Astrocyte of the hippocampus (primary cell): ENCODE data around the gene GOLGA6B.
"Not testable (repeated sequence)": the region's sequence is repeated elsewhere in the genome, so short reads cannot be mapped to it uniquely, and the experiment has no call there.

Experiments
- DNase-seq: peaks from one replicate; pipeline ENCODE4 v3.0.0; 2011; ENCODE audit warnings: low read depth, low spot score

Gene GOLGA6B

DNA sequence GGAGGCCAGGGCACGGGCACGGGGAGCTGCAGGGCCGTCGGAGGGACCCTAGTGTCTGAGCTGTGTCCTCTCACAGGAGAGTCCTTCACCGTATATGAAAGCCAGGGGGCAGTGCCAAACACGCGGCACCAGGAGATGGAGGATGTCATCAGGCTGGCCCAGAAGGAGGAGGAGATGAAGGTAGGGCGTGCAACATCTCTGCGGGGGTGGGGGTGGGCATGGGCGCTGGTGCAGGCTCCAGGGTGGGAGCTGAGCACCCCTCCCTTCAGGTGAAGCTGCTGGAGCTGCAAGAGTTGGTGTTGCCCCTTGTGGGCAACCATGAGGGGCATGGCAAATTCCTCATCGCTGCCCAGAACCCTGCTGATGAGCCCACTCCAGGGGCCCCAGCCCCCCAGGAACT lies 11.2 kb downstream of the GOLGA6B start:
- not testable (repeated sequence) for DNase-seq

DNA sequence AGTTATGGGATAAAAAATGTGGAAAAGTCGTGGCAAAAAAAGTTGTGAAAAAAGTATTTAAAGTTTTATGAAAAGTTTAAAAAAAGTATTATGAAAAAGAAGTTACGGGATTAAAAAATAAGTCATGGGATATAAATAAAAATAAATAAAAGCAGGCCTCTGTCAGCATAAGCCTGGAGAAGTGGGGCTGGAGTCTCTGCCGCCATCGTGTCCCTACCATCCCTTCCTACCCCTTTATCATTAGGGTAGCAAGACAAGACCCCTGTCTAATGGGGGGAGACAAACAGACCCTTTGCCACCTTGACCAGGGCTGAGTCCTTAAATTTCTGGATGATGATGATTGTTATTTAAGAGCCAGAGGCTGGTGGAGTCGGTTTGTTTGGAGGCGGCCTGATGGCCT lies 15.3 kb downstream of the GOLGA6B start:
- not testable (repeated sequence) for DNase-seq

DNA sequence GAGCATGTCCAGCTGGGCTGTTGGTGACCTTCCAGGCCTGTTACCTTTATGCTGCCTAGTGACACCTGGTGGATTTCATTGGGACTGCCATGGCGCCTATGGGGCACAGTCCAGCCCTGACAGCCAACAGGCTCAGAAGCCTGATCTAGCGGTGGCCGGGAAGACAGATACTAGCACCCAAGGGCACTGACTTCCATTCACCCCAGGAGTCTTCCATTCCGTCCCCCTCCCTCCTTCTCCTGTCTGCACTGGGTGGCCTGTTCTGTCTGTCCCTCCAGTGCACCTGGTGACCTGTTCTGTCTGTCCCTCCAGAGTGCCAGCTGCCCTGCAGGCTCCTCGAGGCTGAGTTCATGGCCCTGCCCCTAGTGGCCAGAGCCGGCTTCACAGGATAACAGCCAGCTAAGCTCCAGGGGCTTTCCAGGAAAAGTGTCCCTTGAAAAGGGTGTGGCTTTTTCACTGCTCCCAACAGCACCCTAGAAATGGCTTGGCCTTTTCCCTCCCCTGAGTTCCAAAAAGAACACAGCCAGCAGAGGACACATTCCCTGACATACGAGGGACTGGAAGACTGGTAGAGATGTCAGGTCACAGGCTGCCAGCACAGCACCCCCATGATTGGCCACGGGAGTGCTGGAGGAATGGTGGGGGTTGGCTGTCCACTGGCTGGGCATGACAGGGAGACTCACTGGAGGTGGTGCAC lies 16.3 kb downstream of the GOLGA6B start:
- peak; percentile 83 for DNase-seq

DNA sequence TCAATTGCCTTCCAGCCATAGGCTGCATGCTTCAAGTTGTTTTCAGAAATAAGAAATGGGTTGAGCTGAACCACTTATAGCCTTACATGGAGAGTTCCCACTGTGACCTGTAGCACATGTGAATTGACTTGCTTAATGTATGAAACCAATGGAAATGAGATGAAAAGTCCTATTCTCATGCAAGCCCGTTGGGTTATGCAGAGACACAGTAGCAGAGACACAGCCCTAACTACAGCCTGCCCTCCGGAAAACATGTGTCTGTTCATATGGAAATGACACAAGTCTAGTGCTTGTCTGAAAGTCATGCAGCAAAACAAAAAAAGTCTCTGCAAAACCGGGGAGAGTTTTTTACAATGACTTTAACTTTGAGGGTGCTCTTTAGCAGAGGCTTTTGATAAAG lies 17.0 kb downstream of the GOLGA6B start:
- no peak for DNase-seq

DNA sequence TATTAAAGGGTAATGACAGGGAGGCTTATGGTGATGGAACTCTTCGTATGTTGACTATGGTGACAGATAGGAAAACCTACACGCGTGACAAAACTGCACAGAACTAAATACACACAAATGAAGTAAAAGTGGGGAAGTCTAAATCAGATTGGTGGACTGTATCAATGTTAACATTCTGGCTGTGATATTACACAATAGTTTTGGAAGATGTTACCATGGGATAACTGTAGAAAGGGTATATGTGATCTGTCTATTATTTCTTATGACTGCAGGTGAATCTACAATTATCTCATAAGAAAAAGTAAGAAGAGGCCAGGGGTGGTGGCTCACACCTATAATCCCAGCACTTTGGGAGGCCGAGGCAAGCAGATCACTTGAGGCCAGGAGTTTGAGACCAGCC lies 22.3 kb downstream of the GOLGA6B start:
- no peak for DNase-seq

DNA sequence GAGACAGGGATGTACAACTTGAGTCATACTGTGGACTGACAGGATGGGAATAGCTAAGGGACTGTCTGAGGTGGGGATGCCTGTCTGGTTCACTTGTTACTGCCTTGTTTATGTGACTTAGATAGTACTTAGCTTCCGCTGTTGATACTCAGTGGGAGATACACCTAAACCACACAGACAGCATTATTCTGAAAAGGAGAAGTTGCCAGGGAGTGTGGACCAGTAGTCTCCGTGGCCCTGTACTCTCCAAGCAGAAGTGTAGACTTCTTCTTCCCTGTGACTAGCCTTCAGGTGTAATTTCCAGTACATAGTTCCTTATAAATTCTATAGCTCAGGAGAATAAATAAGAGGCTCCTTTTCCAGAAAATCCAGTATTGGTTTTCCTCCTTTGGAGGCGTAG lies 26.4 kb downstream of the GOLGA6B start:
- DNase-seq: no peak

DNA sequence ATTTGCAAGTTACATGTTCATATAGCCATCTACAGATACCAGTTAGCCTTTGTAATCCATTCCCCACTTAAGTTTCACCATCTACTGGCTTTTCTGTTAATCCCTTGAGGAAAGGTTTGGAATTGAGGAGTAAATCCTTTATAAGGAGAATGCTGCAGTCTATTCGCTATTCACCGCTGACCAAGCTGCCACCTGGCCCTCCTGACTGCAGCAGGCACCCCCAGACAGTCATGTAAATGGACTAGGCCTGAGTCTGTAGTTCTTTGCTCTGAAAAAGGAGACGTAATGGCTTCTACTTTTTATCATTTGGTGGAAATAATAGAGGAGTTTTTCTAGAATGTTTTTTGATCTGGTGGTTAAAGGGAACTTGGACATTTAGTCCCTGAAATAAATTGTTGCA lies 28.3 kb downstream of the GOLGA6B start:
- DNase-seq: no peak

DNA sequence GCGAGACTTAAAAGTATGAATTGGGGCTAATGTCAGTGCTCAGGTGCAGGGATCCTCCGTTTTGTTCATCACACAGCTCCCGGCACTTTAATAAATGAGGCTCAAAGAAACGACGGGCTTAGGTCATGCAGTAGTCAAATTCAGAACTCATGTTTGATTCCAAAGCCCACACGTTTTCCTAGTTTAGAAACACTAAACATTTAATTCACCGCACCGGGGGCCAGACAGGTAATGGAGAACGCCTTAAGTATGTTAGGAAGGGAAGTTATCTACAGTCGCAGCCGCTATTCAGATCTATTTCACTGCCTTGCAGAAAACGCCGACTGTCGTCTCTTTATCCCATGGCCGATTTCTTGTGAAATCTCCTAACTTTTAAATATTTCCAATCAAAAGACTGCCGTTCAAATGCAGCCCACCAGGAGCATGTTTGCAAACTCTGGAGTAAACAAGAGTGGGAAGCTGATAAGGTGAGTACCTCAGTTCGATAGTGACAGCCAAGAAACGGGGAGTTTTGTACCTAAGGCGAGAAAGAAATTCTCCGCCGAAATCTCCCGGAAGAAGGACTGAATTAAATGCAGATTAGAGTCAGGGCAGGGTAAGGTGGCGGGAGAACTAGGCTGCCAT lies 30.9 kb downstream of the GOLGA6B start:
- peak; percentile 1 for DNase-seq

DNA sequence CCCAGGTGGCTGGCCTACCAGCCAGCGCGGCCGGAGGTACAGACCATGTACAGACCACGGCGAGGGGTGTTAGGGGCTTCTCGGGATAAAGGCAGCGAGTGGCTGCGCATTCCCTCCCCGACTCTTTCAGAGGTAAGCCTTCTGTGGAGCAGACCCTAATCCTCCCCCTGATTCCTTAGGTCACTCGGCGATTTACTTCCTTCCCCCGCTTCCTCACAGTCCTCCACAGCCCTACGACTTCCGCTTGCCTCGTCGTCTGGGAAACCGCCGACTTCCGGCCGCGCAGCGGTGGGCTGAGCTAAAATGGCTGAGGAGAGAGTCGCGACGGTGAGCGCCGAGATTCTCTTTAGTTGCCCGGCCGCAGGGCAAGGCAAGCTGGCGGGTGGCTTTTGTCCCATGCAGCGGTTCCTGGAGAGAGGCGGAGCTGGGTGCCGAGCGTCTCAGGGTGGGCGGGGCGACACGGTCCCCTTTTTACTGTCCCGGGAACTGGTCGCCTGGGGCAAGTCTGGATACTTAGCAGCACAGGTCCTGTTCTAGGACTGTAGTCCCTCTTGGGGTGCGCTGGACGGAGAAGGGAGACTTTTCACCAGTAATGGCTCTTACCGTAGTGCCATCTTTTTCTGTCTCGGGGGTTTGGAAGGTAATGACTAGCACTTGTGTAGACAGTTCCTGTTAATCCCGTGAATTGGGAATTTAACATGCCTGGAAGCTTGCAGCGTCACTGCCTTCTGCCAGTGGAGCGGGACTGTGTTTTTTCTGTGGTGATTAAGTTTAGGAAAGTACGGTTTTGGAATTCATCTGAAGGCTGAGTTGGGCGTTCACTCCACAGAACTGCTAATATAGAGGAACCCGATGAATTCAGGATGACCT lies 31.7 kb downstream of the GOLGA6B start, which contains the start of the genes BBS4 and HIGD2B:
BBS4 (plus strand) TSS at position 283 of the 870 bp plus-strand sequence; CDS start at position 304, 21 bp downstream.
HIGD2B (minus strand) TSS at position 258 of the 870 bp plus-strand sequence. CDS start 9,808 bp downstream, outside the sequence.
- DNase-seq: peak; percentile 96

DNA sequence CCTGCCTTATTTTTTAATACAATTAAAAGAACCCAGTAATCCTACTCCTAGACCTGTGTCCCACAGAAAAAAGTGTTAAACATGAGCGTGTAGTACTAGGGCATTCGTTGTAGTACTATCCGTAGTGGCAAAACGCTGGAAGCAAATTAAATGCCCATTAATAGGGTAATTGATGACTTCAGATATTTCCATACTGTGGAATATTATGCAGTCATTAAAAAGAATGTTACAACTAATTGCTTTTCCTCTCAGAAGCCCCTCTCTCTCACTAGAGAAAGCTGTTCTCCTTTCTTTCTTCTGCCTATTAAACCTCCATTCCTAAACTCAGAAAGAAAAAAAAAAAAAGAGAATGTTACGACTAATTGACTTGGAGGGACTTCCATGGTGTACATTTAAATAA lies 34.2 kb downstream of the GOLGA6B start:
- DNase-seq: no peak

DNA sequence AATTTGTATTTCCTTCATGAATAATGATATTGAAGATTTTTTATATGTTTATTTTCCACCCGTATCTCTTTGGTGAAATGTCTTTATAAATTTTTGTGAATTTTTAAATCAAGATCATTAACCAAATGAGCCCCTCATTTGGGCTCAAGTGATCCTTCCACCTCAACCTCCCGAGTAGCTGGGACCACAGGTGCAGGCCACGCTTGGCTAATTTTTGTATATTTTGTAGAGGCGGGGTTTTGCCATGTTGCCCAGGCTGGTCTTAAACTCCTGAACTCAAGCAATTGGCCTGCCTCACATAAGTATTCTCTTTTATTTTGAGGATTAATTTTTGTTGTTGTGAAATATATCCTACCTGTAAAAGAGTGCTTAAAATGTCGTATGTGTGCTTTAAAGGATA lies 36.4 kb downstream of the GOLGA6B start:
- DNase-seq: no peak

DNA sequence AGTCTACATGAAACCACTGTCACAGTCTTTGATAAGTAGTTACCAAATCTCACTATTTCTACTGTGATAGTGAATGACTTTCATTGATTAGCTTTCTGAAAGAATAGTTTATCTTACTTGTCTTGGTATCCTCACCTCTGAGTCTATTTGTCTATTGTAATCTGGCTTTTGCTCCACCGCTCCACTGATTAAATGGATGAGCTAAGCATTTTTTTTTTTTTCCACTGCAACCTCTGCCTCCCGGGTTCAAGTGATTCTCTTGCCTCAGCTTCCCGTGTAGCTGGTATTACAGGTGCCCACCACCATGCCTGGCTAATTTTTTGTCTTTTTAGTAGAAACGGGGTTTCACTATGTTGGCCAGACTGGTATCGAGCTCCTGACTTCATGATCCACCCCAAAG lies 44.4 kb downstream of the GOLGA6B start:
- no peak for DNase-seq

DNA sequence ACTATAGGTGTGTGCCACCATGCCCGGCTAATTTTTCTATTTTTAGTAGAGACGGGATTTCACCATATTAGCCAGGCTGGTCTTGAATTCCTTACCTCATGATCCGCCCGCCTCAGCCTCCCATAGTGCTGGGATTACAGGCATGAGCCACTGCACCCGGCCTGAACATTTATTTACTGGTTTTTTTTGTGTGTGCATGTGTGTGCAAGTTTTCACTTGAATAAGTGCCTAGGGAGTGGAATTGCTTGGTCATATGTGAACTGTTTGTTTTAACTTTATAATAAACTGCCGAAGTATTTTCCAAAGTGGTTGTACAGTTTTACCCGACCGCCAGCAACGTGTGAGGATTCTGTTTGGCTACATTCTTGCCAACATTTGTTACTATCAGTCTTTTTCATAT lies 45.6 kb downstream of the GOLGA6B start:
- DNase-seq: no peak

DNA sequence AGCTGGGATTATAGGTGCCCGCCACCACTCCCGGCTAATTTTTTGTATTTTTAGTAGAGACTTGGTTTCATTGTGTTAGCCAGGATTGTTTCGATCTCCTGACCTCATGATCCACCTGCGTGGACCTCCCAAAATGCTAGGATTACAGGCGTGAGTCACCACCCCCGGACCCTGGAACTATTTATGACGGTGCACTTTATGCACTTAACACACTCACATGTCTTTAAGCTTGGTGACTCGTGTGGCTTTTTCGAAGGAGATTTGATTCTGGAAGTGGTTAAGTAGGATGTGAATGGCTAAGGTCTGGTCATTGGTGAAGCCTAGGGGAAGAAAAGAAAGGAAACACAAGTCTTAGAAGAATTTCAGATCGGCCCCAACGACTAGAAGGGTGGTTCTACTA lies 51.8 kb downstream of the GOLGA6B start:
- no peak for DNase-seq

DNA sequence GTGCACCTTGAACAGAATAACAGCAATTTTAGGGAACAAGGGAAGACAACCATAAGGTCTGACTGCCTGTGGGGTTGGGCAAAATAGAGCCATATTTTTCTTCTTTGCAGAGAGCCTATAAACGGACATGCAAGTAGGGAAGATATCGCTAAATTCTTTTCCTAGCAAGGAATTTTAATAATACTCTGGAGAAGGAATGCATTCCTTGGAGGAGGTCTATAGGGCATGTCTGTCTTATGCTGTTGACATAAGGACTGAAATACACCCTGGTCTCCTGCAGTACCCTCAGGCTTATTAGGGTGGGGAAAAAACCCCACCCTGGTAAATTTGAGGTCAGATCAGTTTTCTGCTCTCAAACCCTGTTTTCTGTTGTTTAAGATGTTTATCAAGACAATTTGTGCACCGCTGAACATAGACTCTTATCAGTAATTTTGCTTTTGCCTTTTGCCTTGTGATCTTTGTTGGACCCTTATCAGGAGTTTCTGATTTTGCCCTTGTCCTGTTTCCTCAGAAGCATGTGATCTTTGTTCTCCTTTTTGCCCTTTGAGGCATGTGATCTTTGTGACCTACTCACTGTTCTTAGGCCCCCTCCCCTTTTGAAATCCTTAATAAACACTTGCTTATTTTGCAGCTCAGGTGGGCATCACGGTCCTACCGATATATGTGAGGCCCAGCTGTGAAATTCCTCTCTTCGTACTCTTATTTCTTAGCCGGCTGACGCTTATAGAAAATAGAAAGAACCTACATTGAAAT lies 54.2 kb downstream of the GOLGA6B start:
- not testable (repeated sequence) for DNase-seq
